ENCODE measurements around the gene DZIP1.

DZIP1 gene

GRCh38 chr13:95601216-95601615 lies 43.3 kb downstream of the DZIP1 start (continued):
- TF ChIP-seq, protein P1, sequence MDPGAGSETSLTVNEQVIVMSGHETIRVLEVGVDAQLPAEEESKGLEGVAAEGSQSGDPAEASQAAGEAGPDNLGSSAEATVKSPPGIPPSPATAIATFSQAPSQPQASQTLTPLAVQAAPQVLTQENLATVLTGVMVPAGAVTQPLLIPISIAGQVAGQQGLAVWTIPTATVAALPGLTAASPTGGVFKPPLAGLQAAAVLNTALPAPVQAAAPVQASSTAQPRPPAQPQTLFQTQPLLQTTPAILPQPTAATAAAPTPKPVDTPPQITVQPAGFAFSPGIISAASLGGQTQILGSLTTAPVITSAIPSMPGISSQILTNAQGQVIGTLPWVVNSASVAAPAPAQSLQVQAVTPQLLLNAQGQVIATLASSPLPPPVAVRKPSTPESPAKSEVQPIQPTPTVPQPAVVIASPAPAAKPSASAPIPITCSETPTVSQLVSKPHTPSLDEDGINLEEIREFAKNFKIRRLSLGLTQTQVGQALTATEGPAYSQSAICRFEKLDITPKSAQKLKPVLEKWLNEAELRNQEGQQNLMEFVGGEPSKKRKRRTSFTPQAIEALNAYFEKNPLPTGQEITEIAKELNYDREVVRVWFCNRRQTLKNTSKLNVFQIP (CRISPR knock-in tag; IDR thresholded peaks at IDR 0.05; ENCODE audit: borderline replicate concordance, low read depth), result no peak
- TF ChIP-seq ZFP3 (CRISPR knock-in tag; IDR thresholded peaks at IDR 0.05) (no peak), CSDC2 (CRISPR knock-in tag; IDR thresholded peaks at IDR 0.05) (no peak), SNAI2 (CRISPR knock-in tag; IDR thresholded peaks at IDR 0.05) (no peak), RARB (CRISPR knock-in tag; IDR thresholded peaks at IDR 0.05) (no peak)
- TF ChIP-seq, protein P2, sequence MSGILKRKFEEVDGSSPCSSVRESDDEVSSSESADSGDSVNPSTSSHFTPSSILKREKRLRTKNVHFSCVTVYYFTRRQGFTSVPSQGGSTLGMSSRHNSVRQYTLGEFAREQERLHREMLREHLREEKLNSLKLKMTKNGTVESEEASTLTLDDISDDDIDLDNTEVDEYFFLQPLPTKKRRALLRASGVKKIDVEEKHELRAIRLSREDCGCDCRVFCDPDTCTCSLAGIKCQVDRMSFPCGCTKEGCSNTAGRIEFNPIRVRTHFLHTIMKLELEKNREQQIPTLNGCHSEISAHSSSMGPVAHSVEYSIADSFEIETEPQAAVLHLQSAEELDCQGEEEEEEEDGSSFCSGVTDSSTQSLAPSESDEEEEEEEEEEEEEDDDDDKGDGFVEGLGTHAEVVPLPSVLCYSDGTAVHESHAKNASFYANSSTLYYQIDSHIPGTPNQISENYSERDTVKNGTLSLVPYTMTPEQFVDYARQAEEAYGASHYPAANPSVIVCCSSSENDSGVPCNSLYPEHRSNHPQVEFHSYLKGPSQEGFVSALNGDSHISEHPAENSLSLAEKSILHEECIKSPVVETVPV (CRISPR knock-in tag; IDR thresholded peaks at IDR 0.05), result no peak

- no peak for ATAC-seq
- TF ChIP-seq ZFP3 (CRISPR knock-in tag; IDR thresholded peaks at IDR 0.05), result no peak
- no peak for TF ChIP-seq RARB (CRISPR knock-in tag; IDR thresholded peaks at IDR 0.05)
Measured at GRCh38 chr13:95596701-95597100, 47.8 kb downstream of the DZIP1 start.

DNA sequence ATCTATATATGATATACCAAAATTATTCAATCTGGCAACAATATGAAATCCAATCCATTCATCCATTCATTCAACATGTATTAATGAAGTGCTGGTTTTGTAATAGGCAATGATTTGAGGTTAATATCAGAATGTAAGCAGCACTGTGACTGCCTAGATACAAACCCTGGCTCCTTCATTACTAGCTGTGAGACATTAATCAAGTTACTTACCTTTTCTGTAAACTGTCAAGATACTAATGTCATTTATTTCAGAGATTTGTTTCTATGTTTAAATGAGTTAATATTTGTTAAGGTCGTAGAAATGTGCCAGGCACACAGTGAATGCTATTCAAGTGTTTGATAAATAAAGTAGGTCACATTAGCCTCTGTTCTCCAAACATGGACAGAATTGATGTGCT lies 51.0 kb downstream of the DZIP1 start:
- no peak for ATAC-seq

GRCh38 chr13:95588721-95589120 lies 55.8 kb downstream of the DZIP1 start:
- TF ChIP-seq TOX (CRISPR knock-in tag; IDR thresholded peaks at IDR 0.05; ENCODE audit: borderline replicate concordance) (no peak), ISL1 (CRISPR knock-in tag; IDR thresholded peaks at IDR 0.05) (peak; percentile 60)

More for the DNA sequence above, 51.0 kb downstream of the DZIP1 start:
- TF ChIP-seq GLIS3 (CRISPR knock-in tag; IDR thresholded peaks at IDR 0.05) (no peak), ZC3H10 (CRISPR knock-in tag; IDR thresholded peaks at IDR 0.05) (no peak), SNAI2 (CRISPR knock-in tag; IDR thresholded peaks at IDR 0.05) (no peak)

GRCh38 chr13:95588134-95588533 lies 56.4 kb downstream of the DZIP1 start:
- TF ChIP-seq BACH2 (CRISPR knock-in tag; IDR thresholded peaks at IDR 0.05; ENCODE audit: borderline replicate concordance) (no peak), SNAI2 (CRISPR knock-in tag; IDR thresholded peaks at IDR 0.05) (no peak), OSR1 (CRISPR knock-in tag; IDR thresholded peaks at IDR 0.05) (no peak), ZNF70 (CRISPR knock-in tag; IDR thresholded peaks at IDR 0.05) (no peak), ZFP3 (CRISPR knock-in tag; IDR thresholded peaks at IDR 0.05) (no peak), ZNF565 (CRISPR knock-in tag; conservative IDR thresholded peaks at IDR 0.05; ENCODE audit: low read depth) (no peak), TCF4 (CRISPR knock-in tag; IDR thresholded peaks at IDR 0.05; ENCODE audit: borderline replicate concordance) (no peak), ZFP30 (CRISPR knock-in tag; IDR thresholded peaks at IDR 0.05) (no peak), ARNTL (CRISPR knock-in tag; IDR thresholded peaks at IDR 0.05; ENCODE audit: borderline replicate concordance, low read depth) (no peak)
- TF ChIP-seq, protein P3, sequence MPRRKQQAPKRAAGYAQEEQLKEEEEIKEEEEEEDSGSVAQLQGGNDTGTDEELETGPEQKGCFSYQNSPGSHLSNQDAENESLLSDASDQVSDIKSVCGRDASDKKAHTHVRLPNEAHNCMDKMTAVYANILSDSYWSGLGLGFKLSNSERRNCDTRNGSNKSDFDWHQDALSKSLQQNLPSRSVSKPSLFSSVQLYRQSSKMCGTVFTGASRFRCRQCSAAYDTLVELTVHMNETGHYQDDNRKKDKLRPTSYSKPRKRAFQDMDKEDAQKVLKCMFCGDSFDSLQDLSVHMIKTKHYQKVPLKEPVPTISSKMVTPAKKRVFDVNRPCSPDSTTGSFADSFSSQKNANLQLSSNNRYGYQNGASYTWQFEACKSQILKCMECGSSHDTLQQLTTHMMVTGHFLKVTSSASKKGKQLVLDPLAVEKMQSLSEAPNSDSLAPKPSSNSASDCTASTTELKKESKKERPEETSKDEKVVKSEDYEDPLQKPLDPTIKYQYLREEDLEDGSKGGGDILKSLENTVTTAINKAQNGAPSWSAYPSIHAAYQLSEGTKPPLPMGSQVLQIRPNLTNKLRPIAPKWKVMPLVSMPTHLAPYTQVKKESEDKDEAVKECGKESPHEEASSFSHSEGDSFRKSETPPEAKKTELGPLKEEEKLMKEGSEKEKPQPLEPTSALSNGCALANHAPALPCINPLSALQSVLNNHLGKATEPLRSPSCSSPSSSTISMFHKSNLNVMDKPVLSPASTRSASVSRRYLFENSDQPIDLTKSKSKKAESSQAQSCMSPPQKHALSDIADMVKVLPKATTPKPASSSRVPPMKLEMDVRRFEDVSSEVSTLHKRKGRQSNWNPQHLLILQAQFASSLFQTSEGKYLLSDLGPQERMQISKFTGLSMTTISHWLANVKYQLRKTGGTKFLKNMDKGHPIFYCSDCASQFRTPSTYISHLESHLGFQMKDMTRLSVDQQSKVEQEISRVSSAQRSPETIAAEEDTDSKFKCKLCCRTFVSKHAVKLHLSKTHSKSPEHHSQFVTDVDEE (CRISPR knock-in tag; IDR thresholded peaks at IDR 0.05), result no peak
- TF ChIP-seq, protein P4, sequence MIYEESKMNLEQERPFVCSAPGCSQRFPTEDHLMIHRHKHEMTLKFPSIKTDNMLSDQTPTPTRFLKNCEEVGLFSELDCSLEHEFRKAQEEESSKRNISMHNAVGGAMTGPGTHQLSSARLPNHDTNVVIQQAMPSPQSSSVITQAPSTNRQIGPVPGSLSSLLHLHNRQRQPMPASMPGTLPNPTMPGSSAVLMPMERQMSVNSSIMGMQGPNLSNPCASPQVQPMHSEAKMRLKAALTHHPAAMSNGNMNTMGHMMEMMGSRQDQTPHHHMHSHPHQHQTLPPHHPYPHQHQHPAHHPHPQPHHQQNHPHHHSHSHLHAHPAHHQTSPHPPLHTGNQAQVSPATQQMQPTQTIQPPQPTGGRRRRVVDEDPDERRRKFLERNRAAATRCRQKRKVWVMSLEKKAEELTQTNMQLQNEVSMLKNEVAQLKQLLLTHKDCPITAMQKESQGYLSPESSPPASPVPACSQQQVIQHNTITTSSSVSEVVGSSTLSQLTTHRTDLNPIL (CRISPR knock-in tag; IDR thresholded peaks at IDR 0.05; ENCODE audit: low read depth), result no peak
- TF ChIP-seq, protein P2 (CRISPR knock-in tag; IDR thresholded peaks at IDR 0.05), result no peak
- ATAC-seq, result no peak

More at GRCh38 chr13:95588721-95589120, 55.8 kb downstream of the DZIP1 start:
- ATAC-seq, result no peak
